ENCODE measurements around the gene PTPN12.

The PTPN12 gene

GRCh38 chr7:77549106-77549870, 12.2 kb downstream of the PTPN12 start:
- H3K27me3 ChIP-seq = no peaks in the 10 kb centered on the region
- no peaks in the 10 kb centered on the region for H3K36me3 ChIP-seq
- peaks cover 48 to 50% of the 10 kb centered on the region in 2 experiments for H3K4me1 ChIP-seq (ENCODE audit: control insufficient read depth in 1 of 2, insufficient read depth in 1 of 2, low read depth in 1 of 2, low read length in 1 of 2)
- TF ChIP-seq, protein P1, sequence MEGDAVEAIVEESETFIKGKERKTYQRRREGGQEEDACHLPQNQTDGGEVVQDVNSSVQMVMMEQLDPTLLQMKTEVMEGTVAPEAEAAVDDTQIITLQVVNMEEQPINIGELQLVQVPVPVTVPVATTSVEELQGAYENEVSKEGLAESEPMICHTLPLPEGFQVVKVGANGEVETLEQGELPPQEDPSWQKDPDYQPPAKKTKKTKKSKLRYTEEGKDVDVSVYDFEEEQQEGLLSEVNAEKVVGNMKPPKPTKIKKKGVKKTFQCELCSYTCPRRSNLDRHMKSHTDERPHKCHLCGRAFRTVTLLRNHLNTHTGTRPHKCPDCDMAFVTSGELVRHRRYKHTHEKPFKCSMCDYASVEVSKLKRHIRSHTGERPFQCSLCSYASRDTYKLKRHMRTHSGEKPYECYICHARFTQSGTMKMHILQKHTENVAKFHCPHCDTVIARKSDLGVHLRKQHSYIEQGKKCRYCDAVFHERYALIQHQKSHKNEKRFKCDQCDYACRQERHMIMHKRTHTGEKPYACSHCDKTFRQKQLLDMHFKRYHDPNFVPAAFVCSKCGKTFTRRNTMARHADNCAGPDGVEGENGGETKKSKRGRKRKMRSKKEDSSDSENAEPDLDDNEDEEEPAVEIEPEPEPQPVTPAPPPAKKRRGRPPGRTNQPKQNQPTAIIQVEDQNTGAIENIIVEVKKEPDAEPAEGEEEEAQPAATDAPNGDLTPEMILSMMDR (IDR thresholded peaks at IDR 0.05) = no peak
- H3K9me3 ChIP-seq = no peaks in the 10 kb centered on the region
- peak overlapping the region; percentile 82 for H3K27ac ChIP-seq
- H3K4me3 ChIP-seq (ENCODE audit: low read depth in 1 of 2, low read length in 1 of 2) = no peak overlapping the region

DNA sequence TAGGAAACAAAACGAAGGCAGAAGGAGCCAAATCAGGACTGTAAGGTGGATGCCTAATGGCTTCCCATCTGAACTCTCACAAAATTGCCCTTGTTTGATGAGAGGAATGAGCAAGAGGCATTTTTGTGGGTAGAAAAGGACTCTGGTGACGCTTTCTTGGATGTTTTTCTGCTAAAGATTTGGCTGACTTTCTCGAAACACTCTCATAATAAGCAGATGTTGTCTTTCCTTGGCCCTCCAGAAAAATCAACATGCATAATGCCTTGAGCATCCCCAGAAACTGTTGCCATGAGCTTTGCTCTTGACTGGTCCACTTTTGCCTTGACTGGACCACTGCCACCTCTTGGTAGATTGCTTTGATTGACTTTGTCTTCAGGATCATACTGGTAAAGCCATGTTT, 13.5 kb downstream of the PTPN12 start:
- Histone ChIP-seq H3K9me3 (no peaks in the 10 kb centered on the region), H3K4me3 (ENCODE audit: low read depth in 1 of 2, low read length in 1 of 2) (no peak overlapping the region), H3K4me1 (ENCODE audit: control insufficient read depth in 1 of 2, insufficient read depth in 1 of 2, low read depth in 1 of 2, low read length in 1 of 2) (peaks cover 40 to 42% of the 10 kb centered on the region in 2 experiments), H3K27ac (peak overlapping the region; percentile 12), H3K36me3 (no peaks in the 10 kb centered on the region), H3K27me3 (no peaks in the 10 kb centered on the region)
- TF ChIP-seq, protein P1 (IDR thresholded peaks at IDR 0.05) = no peak

GRCh38 chr7:77553123-77553522, 16.0 kb downstream of the PTPN12 start:
- Histone ChIP-seq H3K4me3 (ENCODE audit: low read depth in 1 of 2, low read length in 1 of 2) (no peak overlapping the region), H3K27me3 (no peaks in the 10 kb centered on the region), H3K4me1 (ENCODE audit: control insufficient read depth in 1 of 2, insufficient read depth in 1 of 2, low read depth in 1 of 2, low read length in 1 of 2) (peaks cover 22 to 24% of the 10 kb centered on the region in 2 experiments), H3K27ac (no peak overlapping the region), H3K36me3 (peaks cover 4% of the 10 kb centered on the region), H3K9me3 (no peaks in the 10 kb centered on the region)
- TF ChIP-seq, protein P1 (IDR thresholded peaks at IDR 0.05) = no peak

GRCh38 chr7:77558284-77558967, 21.3 kb downstream of the PTPN12 start:
- H3K36me3 ChIP-seq = peaks cover 4% of the 10 kb centered on the region
- H3K4me3 ChIP-seq (ENCODE audit: low read depth in 1 of 2, low read length in 1 of 2) = no peak overlapping the region
- no peaks in the 10 kb centered on the region for H3K9me3 ChIP-seq
- peak overlapping the region; percentile 50 for H3K27ac ChIP-seq
- TF ChIP-seq, protein P1 (IDR thresholded peaks at IDR 0.05) = no peak
- peaks cover 18 to 33% of the 10 kb centered on the region in 2 experiments for H3K4me1 ChIP-seq (ENCODE audit: control insufficient read depth in 1 of 2, insufficient read depth in 1 of 2, low read depth in 1 of 2, low read length in 1 of 2)
- H3K27me3 ChIP-seq = no peaks in the 10 kb centered on the region

- Histone ChIP-seq H3K4me3 (ENCODE audit: low read depth in 1 of 2, low read length in 1 of 2) (no peak overlapping the region), H3K27ac (peak overlapping the region; percentile 79), H3K4me1 (ENCODE audit: control insufficient read depth in 1 of 2, insufficient read depth in 1 of 2, low read depth in 1 of 2, low read length in 1 of 2) (peaks cover 28 to 44% of the 10 kb centered on the region in 2 experiments), H3K27me3 (no peaks in the 10 kb centered on the region), H3K9me3 (no peaks in the 10 kb centered on the region), H3K36me3 (peaks cover 4% of the 10 kb centered on the region)
- TF ChIP-seq, protein P1 (IDR thresholded peaks at IDR 0.05) = no peak
These were observed 24.3 kb downstream of the PTPN12 start for GRCh38 chr7:77561352-77561751.

Data from neutrophil (primary cell).